Stimulated activated effector memory CD8-positive, alpha-beta T cell treated with anti-CD3 and anti-CD28 coated beads, Interleukin-12 subunit alpha, Interleukin-12 subunit beta, amount 100 ng/mL, for 72 hours (primary cell): ENCODE measurements around the gene GINS2.
A peak's percentile ranks its signal among the peaks of the same experiment; 100 is the strongest.

ENCODE experiments used
- ATAC-seq: fragments of 150-1000 bp; cut with Tn5 transposase; 2 replicates; pipeline ENCODE4 v1.10.0; 2021
- DNase-seq, 2 donors: peaks; one replicate each; pipeline ENCODE4 v3.0.0; 2021 to 2022; ENCODE audit warnings: low spot score in 2 of 2
- H3K27ac Mint-ChIP-seq: one replicate; pipeline ENCODE4 v1.8.0; 2022; ENCODE audit warnings: mild to moderate bottlenecking, mixed read lengths
- H3K36me3 Mint-ChIP-seq: one replicate; pipeline ENCODE4 v1.8.0; 2022; ENCODE audit warnings: mild to moderate bottlenecking, mixed read lengths
- H3K4me1 Mint-ChIP-seq: one replicate; pipeline ENCODE4 v1.8.0; 2022; ENCODE audit warnings: mixed read lengths
- H3K4me3 Mint-ChIP-seq: one replicate; pipeline ENCODE4 v1.8.0; 2022; ENCODE audit warnings: mild to moderate bottlenecking, mixed read lengths
- H3K9me3 Mint-ChIP-seq: one replicate; pipeline ENCODE4 v1.8.0; 2022; ENCODE audit warnings: mixed read lengths

Gene GINS2

DNA sequence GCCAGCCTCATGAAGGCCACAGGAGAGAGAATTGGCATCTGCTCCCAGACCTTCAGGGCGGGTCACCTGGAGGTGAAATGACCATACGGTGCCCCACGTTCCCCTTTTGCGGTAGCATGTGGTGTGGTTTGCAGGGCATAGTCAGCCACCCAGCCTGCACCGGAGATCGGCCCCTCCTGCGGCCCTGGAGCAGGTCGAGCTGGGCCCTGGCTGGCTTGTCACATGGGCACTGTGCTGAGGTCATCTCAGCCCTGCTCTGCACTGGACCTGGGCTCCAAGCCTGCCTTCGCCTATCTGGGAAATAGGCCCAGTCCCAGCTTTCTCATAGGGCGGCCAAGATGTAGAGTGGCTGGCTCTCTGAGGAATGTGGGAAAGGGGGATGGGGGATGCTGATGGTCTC, 59.4 kb downstream of the GINS2 start:
- no peak for ATAC-seq
- Mint-ChIP-seq H3K36me3 (no peaks in the 10 kb centered on the region), H3K9me3 (no peaks in the 10 kb centered on the region), H3K27ac (peak overlapping the region; percentile 58), H3K4me1 (peaks cover 51% of the 10 kb centered on the region), H3K4me3 (no peak overlapping the region)
- DNase-seq = no peak

DNA sequence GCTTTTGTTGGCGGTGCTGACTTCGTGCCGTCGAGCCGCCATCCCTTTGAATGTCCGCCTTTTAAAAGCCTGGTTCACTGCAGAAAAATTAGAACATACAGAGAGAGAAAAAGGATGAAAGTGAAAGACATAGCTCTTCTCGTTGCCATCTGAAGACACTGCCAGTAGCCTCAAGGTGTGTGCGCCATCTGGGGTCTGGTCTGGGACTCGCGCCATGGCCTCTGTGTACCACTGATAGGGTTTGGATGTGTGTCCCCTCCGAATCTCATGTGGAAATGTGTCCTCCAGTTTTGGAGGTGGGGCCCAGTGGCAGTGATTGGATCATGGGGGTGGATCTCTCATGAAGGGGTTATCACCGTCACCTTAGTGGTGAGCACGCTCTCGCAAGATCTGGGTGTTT, 60.1 kb downstream of the GINS2 start:
- Mint-ChIP-seq H3K4me1 (peaks cover 54% of the 10 kb centered on the region), H3K36me3 (no peaks in the 10 kb centered on the region)

GRCh38 chr16:85628265-85628556, 60.5 kb downstream of the GINS2 start:
- ATAC-seq = no peak
- no peaks in the 10 kb centered on the region for H3K9me3 Mint-ChIP-seq
- no peaks in the 10 kb centered on the region for H3K36me3 Mint-ChIP-seq
- peak overlapping the region; percentile 68 for H3K27ac Mint-ChIP-seq
- H3K4me1 Mint-ChIP-seq = peaks cover 58% of the 10 kb centered on the region
- no peak overlapping the region for H3K4me3 Mint-ChIP-seq
- no peak for DNase-seq

More for the DNA sequence above, 60.1 kb downstream of the GINS2 start:
- Mint-ChIP-seq H3K27ac (peak overlapping the region; percentile 68), H3K4me3 (no peak overlapping the region), H3K9me3 (no peaks in the 10 kb centered on the region)
- ATAC-seq = no peak
- DNase-seq = no peak

DNA sequence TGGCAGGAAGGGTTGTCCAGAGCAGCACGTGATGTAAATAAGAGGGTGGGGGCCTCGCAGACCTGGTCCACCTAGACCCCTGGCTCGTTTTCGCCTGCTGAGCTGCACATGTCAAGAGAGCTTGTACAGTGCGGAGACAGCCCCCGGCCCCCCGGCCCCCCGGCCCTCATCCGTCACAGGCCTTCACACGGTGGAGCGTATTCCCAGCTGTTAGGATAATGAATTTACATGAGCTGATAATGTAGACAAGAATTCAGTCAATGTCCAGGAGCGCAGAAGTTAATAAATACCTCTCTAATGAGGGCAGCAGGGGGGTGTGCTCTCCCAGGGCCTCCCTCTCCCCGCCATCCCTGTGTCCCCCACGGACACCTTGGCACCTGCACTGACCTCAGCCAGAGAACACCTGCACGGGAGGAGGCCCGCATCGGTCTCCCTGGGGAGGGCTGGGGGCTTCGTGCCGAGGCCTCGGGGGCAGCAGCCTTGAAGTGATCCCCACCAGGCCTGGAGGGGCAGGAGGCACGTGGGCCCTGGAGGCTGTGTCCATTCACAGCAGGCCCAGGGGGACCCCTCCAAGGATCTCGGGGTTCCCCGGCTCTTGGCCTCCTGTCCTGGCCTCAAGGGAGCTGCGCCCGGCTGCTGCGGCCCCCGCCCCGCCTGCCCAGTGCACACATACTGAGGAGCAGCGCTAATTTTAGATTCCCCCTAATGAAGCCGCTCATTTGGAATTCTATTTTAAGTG, 61.1 kb downstream of the GINS2 start:
- no peak overlapping the region for H3K4me3 Mint-ChIP-seq
- H3K4me1 Mint-ChIP-seq = peaks cover 63% of the 10 kb centered on the region
- DNase-seq (no peak), ATAC-seq (no peak)
- peak overlapping the region; percentile 68 for H3K27ac Mint-ChIP-seq
- H3K9me3 Mint-ChIP-seq = no peaks in the 10 kb centered on the region
- no peaks in the 10 kb centered on the region for H3K36me3 Mint-ChIP-seq

DNA sequence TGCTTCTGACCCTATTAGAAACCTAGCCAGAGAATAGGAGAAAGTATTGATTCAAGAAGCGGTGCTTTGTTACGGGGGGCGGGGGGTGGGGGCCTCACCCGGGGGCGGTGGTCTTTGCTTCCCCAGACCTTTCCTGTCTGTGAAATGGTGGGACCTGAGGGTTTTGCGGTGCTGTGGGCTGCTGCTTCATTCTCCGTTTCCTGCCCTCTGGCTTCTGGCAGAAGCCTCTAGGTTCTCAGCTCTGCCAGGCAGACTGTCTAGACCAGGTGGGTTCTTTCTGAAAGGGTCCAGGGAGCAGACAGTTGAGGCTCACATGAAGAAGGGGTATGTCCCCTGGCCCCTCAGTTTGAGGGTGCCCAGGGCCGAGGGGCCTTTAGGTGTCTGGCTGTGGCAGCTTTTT, 61.7 kb downstream of the GINS2 start:
- peak; percentile 29 for ATAC-seq
- no peak for DNase-seq
- H3K4me3 Mint-ChIP-seq = no peak overlapping the region
- H3K36me3 Mint-ChIP-seq = no peaks in the 10 kb centered on the region
- H3K9me3 Mint-ChIP-seq = no peaks in the 10 kb centered on the region
- H3K4me1 Mint-ChIP-seq = peaks cover 69% of the 10 kb centered on the region
- H3K27ac Mint-ChIP-seq = peak overlapping the region; percentile 37
